SK-N-SH treated with all-trans-retinoic acid at 6 μM for 48 hours (cell line): Measurements from ENCODE around the gene TSSK2.

Experiments used
- ATAC-seq: fragments of 200-7000 bp; cut with Tn5 transposase; 3 replicates; pipeline ENCODE4 v1.9.1; 2020; ENCODE audit warnings: mild to moderate bottlenecking, moderate library complexity
- ARNTL ChIP-seq: fragments of 450-650 bp; formaldehyde crosslinking; IDR thresholded peaks from 2 replicates; pipeline ENCODE4 v1.5.0; 2020; ENCODE audit warnings: low read depth, mild to moderate bottlenecking, moderate library complexity, borderline replicate concordance
- BACH2 ChIP-seq: fragments of 250-450 bp; sonication (Bioruptor Pico); IDR thresholded peaks from 2 replicates; pipeline ENCODE4 v1.9.0; 2021; ENCODE audit warnings: mild to moderate bottlenecking, borderline replicate concordance
- CSDC2 ChIP-seq: fragments of 250-450 bp; sonication (Bioruptor Pico); IDR thresholded peaks from 2 replicates; pipeline ENCODE4 v1.5.0; 2020; ENCODE audit warnings: mild to moderate bottlenecking, moderate library complexity
- ESRRG ChIP-seq: fragments of 250-450 bp; sonication (Bioruptor Pico); IDR thresholded peaks from 2 replicates; pipeline ENCODE4 v1.6.1; 2021; ENCODE audit warnings: mild to moderate bottlenecking
- GLIS3 ChIP-seq: fragments of 250-450 bp; sonication (Bioruptor Pico); IDR thresholded peaks from 2 replicates; pipeline ENCODE4 v1.5.0; 2020; ENCODE audit warnings: mild to moderate bottlenecking, moderate library complexity
- OSR1 ChIP-seq: fragments of 250-450 bp; sonication (Bioruptor Pico); IDR thresholded peaks from 2 replicates; pipeline ENCODE4 v1.8.0; 2022; ENCODE audit warnings: moderate library complexity, mild to moderate bottlenecking, inconsistent platforms
- PPARA ChIP-seq: fragments of 250-450 bp; sonication (Bioruptor Pico); IDR thresholded peaks from 2 replicates; pipeline ENCODE4 v1.5.0; 2020; ENCODE audit warnings: mild to moderate bottlenecking, borderline replicate concordance
- RARB ChIP-seq: fragments of 250-450 bp; sonication (Bioruptor Pico); IDR thresholded peaks from 2 replicates; pipeline ENCODE4 v1.8.0; 2021; ENCODE audit warnings: mild to moderate bottlenecking, moderate library complexity
- SNAI2 ChIP-seq: fragments of 250-450 bp; sonication (Bioruptor Pico); IDR thresholded peaks from 2 replicates; pipeline ENCODE4 v1.5.0; 2020; ENCODE audit warnings: mild to moderate bottlenecking, moderate library complexity
- TCF4 ChIP-seq: fragments of 250-450 bp; sonication (Bioruptor Pico); IDR thresholded peaks from 2 replicates; pipeline ENCODE4 v1.8.0; 2021; ENCODE audit warnings: mild to moderate bottlenecking, moderate library complexity, borderline replicate concordance
- TOX ChIP-seq: fragments of 250-450 bp; sonication (Bioruptor Pico); IDR thresholded peaks from 2 replicates; pipeline ENCODE4 v1.8.0; 2021; ENCODE audit warnings: mild to moderate bottlenecking, moderate library complexity, borderline replicate concordance
- ZFP3 ChIP-seq: fragments of 250-450 bp; sonication (Bioruptor Pico); IDR thresholded peaks from 2 replicates; pipeline ENCODE4 v1.5.0; 2020; ENCODE audit warnings: mild to moderate bottlenecking, moderate library complexity
- ZFP30 ChIP-seq: fragments of 450-650 bp; formaldehyde crosslinking; IDR thresholded peaks from 2 replicates; pipeline ENCODE4 v1.5.0; 2022; ENCODE audit warnings: mild to moderate bottlenecking, moderate library complexity
- ZNF70 ChIP-seq: fragments of 450-650 bp; formaldehyde crosslinking; IDR thresholded peaks from 2 replicates; pipeline ENCODE4 v1.5.0; 2020; ENCODE audit warnings: mild to moderate bottlenecking, moderate library complexity
- ZNF8 ChIP-seq: fragments of 450-650 bp; formaldehyde crosslinking; IDR thresholded peaks from 2 replicates; pipeline ENCODE4 v1.5.0; 2020; ENCODE audit warnings: mild to moderate bottlenecking, moderate library complexity
- TF ChIP-seq, protein P1 (sequence below): fragments of 250-450 bp; sonication (Bioruptor Pico); IDR thresholded peaks from 2 replicates; pipeline ENCODE4 v1.8.0; 2021; ENCODE audit warnings: low read depth, mild to moderate bottlenecking, moderate library complexity, borderline replicate concordance
- TF ChIP-seq, protein P2 (sequence below): fragments of 250-450 bp; sonication (Bioruptor Pico); IDR thresholded peaks from 2 replicates; pipeline ENCODE4 v1.8.0; 2020; ENCODE audit warnings: mild to moderate bottlenecking, moderate library complexity, borderline replicate concordance
- TF ChIP-seq, protein P3 (sequence below): fragments of 250-450 bp; sonication (Bioruptor Pico); IDR thresholded peaks from 2 replicates; pipeline ENCODE4 v1.5.1; 2021; ENCODE audit warnings: mild to moderate bottlenecking, moderate library complexity
- TF ChIP-seq, protein P4 (sequence below): fragments of 250-450 bp; sonication (Bioruptor Pico); IDR thresholded peaks from 2 replicates; pipeline ENCODE4 v1.5.1; 2020; ENCODE audit warnings: low read depth, mild to moderate bottlenecking, moderate library complexity

Gene TSSK2

DNA sequence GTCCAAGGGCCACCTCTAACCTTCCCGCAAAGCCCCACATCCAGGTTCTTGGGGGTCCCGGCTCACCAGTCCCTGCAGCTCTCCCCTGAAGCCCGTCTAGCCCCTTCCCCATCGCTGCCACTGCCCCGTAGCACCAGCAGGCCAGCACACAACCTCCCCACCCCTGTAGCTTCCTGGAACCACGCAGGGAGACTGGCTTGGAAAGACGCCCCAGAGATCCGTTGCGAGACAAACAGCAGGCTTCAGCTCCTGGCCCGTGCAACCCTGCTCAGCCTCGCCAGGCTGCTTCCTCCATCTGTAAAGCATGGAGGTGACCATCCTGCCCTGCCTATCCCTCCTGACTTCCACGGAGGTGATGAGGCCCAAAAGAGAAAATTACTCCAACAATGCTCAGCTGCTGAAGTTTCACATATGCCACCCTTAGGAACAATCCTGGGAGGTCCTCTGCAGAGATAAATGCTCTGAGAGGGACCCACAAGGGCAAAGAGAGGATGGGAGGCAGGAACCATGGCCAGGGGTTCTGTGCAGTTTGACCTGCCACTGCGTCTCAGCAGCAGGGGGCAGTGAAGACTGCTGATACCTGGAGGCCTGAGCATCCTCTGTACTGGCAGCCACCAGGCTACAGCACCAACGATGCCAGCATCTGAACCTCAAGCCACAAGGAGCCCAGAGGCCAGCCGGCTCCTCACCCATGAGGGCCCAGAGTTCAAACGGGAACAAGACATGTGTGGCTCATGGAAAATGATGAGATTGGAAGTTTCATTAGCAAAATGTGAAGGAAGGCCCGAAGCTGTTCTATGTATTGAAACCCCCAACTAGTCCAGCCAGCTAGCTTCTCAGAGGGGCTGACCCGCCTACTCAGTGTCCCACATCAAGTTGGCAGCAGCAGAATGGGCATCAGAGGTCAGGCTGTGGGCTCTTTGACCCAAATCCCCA is 25.0 kb upstream of the TSSK2 start:
- TF ChIP-seq GLIS3 (CRISPR knock-in tag) (no peak), ZNF70 (CRISPR knock-in tag) (no peak), ZFP3 (CRISPR knock-in tag) (no peak), PPARA (CRISPR knock-in tag) (no peak), ZFP30 (CRISPR knock-in tag) (no peak), ARNTL (CRISPR knock-in tag) (no peak), ESRRG (CRISPR knock-in tag) (no peak), TOX (CRISPR knock-in tag) (no peak), BACH2 (CRISPR knock-in tag) (no peak), SNAI2 (CRISPR knock-in tag) (no peak), CSDC2 (CRISPR knock-in tag) (no peak)
- TF ChIP-seq, protein P1, sequence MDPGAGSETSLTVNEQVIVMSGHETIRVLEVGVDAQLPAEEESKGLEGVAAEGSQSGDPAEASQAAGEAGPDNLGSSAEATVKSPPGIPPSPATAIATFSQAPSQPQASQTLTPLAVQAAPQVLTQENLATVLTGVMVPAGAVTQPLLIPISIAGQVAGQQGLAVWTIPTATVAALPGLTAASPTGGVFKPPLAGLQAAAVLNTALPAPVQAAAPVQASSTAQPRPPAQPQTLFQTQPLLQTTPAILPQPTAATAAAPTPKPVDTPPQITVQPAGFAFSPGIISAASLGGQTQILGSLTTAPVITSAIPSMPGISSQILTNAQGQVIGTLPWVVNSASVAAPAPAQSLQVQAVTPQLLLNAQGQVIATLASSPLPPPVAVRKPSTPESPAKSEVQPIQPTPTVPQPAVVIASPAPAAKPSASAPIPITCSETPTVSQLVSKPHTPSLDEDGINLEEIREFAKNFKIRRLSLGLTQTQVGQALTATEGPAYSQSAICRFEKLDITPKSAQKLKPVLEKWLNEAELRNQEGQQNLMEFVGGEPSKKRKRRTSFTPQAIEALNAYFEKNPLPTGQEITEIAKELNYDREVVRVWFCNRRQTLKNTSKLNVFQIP = no peak
- peak; percentile 63 for ATAC-seq

DNA sequence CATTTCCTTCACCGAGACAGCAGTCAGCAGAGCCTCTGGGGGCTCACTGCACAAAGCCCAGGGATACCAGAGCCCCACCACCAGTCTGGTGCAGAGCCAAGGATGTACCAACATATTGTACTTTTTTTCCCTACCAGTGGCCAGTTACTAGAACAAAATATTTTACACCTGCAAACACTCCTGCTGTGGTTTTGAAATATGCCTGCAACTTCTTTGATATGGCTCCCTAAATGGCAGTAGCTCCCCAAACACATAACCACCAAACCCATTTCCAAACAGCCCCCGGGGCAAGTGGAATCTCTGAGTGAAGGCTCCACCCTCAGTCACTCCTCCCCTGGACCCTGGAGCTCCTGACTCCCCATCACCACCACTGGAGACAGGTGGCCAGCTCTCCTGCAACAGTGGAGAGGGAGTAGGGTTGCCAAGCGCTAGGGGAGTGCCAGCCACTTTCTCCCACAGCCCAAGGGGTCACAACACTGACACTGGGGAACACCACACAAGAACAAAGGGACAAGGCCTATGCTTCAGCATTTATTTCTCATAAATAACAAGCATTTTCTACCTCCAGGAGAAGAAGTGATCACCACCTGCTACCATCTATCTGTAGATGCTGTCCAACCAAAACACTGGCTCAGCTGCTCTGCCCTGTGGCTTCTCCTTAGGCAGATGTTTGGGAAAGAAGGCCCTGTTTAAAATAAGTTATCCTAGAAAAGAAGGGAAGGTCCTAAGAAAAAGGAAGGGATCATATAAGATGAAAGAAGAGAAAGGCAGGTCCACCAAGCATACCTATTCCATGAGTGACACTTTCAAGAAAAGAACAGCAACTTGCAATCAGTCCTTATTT is 24.0 kb upstream of the TSSK2 start:
- no peak for TF ChIP-seq ZNF8
- TF ChIP-seq ESRRG (CRISPR knock-in tag) = no peak
- TF ChIP-seq TCF4 = no peak
- TF ChIP-seq PPARA (CRISPR knock-in tag) = no peak
- no peak for TF ChIP-seq TOX (CRISPR knock-in tag)
- no peak for TF ChIP-seq ZFP3 (CRISPR knock-in tag)
- no peak for TF ChIP-seq SNAI2 (CRISPR knock-in tag)
- TF ChIP-seq, protein P2, sequence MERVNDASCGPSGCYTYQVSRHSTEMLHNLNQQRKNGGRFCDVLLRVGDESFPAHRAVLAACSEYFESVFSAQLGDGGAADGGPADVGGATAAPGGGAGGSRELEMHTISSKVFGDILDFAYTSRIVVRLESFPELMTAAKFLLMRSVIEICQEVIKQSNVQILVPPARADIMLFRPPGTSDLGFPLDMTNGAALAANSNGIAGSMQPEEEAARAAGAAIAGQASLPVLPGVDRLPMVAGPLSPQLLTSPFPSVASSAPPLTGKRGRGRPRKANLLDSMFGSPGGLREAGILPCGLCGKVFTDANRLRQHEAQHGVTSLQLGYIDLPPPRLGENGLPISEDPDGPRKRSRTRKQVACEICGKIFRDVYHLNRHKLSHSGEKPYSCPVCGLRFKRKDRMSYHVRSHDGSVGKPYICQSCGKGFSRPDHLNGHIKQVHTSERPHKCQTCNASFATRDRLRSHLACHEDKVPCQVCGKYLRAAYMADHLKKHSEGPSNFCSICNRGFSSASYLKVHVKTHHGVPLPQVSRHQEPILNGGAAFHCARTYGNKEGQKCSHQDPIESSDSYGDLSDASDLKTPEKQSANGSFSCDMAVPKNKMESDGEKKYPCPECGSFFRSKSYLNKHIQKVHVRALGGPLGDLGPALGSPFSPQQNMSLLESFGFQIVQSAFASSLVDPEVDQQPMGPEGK = no peak
- no peak for ATAC-seq

DNA sequence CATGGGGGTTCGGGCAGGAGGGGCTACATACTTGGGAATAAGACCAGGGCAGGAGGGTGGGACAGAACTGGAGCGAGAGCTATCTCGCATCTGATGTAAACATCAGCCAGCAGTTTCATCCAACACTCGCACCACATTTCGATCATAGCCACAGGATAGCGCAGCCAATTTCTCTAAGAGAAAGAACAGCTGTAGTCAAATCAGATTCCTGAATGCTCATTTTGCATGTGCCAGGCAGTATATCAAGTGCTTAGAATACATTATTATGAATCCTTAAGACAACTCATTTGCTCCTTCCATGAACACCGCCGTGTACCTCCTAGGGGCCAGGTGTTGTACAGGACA is 23.4 kb upstream of the TSSK2 start:
- no peak for ATAC-seq
- TF ChIP-seq, protein P1 = no peak
- no peak for TF ChIP-seq ARNTL (CRISPR knock-in tag)
- no peak for TF ChIP-seq BACH2 (CRISPR knock-in tag)
- TF ChIP-seq ZFP30 (CRISPR knock-in tag) = no peak
- TF ChIP-seq, protein P3, sequence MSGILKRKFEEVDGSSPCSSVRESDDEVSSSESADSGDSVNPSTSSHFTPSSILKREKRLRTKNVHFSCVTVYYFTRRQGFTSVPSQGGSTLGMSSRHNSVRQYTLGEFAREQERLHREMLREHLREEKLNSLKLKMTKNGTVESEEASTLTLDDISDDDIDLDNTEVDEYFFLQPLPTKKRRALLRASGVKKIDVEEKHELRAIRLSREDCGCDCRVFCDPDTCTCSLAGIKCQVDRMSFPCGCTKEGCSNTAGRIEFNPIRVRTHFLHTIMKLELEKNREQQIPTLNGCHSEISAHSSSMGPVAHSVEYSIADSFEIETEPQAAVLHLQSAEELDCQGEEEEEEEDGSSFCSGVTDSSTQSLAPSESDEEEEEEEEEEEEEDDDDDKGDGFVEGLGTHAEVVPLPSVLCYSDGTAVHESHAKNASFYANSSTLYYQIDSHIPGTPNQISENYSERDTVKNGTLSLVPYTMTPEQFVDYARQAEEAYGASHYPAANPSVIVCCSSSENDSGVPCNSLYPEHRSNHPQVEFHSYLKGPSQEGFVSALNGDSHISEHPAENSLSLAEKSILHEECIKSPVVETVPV (CRISPR knock-in tag) = no peak
- TF ChIP-seq TCF4 = no peak
- TF ChIP-seq ESRRG (CRISPR knock-in tag) = no peak
- no peak for TF ChIP-seq OSR1 (CRISPR knock-in tag)
- TF ChIP-seq ZNF8 = no peak
- TF ChIP-seq GLIS3 (CRISPR knock-in tag) = no peak
- TF ChIP-seq, all 23 proteins: peak for 0

DNA sequence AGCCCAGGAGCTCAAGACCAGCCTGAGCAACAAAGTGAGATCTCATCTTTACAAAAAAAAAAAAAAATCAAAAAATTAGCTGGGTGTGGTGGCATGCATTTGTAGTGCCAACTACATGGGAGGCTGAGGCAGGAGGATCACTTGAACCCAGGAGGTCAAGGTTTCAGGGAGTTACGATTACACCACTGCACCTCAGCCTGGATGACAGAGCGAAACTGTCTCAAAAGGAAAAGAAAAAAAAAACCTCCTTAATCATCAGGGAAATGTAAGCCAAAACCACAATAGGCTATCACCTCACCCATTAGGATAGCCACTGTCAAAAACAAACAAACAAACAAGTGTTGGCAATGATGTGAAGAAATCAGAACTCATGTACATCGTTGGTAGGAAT is 22.3 kb upstream of the TSSK2 start:
- no peak for ATAC-seq
- TF ChIP-seq, protein P2 = no peak
- TF ChIP-seq CSDC2 (CRISPR knock-in tag) (no peak), RARB (CRISPR knock-in tag) (no peak), TOX (CRISPR knock-in tag) (no peak), SNAI2 (CRISPR knock-in tag) (no peak), GLIS3 (CRISPR knock-in tag) (no peak)
- TF ChIP-seq, protein P4, sequence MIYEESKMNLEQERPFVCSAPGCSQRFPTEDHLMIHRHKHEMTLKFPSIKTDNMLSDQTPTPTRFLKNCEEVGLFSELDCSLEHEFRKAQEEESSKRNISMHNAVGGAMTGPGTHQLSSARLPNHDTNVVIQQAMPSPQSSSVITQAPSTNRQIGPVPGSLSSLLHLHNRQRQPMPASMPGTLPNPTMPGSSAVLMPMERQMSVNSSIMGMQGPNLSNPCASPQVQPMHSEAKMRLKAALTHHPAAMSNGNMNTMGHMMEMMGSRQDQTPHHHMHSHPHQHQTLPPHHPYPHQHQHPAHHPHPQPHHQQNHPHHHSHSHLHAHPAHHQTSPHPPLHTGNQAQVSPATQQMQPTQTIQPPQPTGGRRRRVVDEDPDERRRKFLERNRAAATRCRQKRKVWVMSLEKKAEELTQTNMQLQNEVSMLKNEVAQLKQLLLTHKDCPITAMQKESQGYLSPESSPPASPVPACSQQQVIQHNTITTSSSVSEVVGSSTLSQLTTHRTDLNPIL (CRISPR knock-in tag) = no peak
- TF ChIP-seq, protein P3 (CRISPR knock-in tag) = no peak
